22Rv1 (cell line): Measurements from ENCODE around the gene GASK1B.

Source experiments
- ZFX ChIP-seq: fragments of 450-650 bp; IDR thresholded peaks from 2 replicates; pipeline ENCODE4 v1.6.1; 2017; ENCODE audit warnings: antibody characterized with exemption, borderline replicate concordance
- TF ChIP-seq, protein P1 (sequence below): fragments of 450-650 bp; IDR thresholded peaks from 2 replicates; pipeline ENCODE4 v1.5.1; 2017; ENCODE audit warnings: mild to moderate bottlenecking

DNA sequence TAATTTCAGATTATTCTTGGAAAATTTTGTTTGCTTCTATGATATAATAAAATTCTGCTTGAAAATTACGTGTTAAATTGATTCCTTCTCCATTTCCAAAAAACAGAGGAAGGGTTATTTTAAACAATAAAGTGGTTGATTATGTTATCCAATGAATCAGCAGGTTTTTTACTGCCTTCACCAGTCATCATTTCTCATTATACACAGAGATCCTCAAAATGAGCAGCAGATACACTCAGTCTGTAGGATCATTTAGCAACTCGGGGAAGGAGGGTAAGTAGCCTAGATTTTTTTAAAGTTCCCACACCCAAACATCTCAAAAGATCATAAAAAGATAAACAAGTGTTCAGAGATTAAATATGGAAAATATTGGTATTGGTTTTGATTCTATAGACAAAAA is 30.6 kb upstream of the GASK1B start:
- TF ChIP-seq, protein P1, sequence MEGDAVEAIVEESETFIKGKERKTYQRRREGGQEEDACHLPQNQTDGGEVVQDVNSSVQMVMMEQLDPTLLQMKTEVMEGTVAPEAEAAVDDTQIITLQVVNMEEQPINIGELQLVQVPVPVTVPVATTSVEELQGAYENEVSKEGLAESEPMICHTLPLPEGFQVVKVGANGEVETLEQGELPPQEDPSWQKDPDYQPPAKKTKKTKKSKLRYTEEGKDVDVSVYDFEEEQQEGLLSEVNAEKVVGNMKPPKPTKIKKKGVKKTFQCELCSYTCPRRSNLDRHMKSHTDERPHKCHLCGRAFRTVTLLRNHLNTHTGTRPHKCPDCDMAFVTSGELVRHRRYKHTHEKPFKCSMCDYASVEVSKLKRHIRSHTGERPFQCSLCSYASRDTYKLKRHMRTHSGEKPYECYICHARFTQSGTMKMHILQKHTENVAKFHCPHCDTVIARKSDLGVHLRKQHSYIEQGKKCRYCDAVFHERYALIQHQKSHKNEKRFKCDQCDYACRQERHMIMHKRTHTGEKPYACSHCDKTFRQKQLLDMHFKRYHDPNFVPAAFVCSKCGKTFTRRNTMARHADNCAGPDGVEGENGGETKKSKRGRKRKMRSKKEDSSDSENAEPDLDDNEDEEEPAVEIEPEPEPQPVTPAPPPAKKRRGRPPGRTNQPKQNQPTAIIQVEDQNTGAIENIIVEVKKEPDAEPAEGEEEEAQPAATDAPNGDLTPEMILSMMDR, result no peak
- no peak for TF ChIP-seq ZFX
